K562 (cell line): ENCODE results near the gene CSAD. TPM values are rescaled to one million over a fixed set of nuclear protein-coding genes. Genes with fewer than 3 reads are reported as not detected.

ENCODE experiments used
- ATAC-seq: fragments of 200-7000 bp; cut with Tn5 transposase; 3 replicates; pipeline ENCODE4 v1.9.1; 2020; ENCODE audit warnings: moderate library complexity
- BruUV-seq: library from RNA; stranded (reverse); fragments of 400-500 nt; replicated peaks from 2 replicates; lab custom pipeline; 2021; lab: Mats Ljungman, UMichigan
- CTCF ChIA-PET: fragments of 300-600 bp; formaldehyde crosslinking; extraction: SDS; loops from one replicate; lab custom pipeline; 2021; ENCODE audit warnings: low intra/inter-chr PET ratio; lab: Yijun Ruan, JAX
- POLR2A ChIA-PET: fragments of 300-600, 350-650 bp; sonication (Branson Sonifier 250); formaldehyde crosslinking; extraction: SDS; loops from one replicate; lab custom pipeline; 2021; ENCODE audit warnings: antibody characterized with exemption, inconsistent platforms; lab: Yijun Ruan, JAX
- DNase-seq, 4 experiments: peaks; one replicate each; pipeline versions ENCODE4 v3.0.0 to v3.0.0-alpha.2; 2011 to 2018; ENCODE audit warnings: low spot score in 3 of 4, mixed read lengths in 3 of 4; ENCODE audit errors: extremely low read depth in 1 of 4
- FAIRE-seq: peaks from 2 replicates; lab custom pipeline; 2011; peaks lifted over from hg19 to GRCh38; lab: Jason Lieb, UNC
- H2AFZ ChIP-seq: 2 replicates; pipeline ENCODE4 v1.6.0; 2011; ENCODE audit warnings: low read depth, low read length, control low read depth, inconsistent platforms
- H3K27ac ChIP-seq: fragments of 200-600 bp; 3 replicates; pipeline ENCODE4 v1.8.0; 2011; ENCODE audit warnings: low read depth, mild to moderate bottlenecking, control low read depth, inconsistent platforms, low read length, moderate library complexity, mixed read lengths; ENCODE audit errors: extremely low read depth
- H3K27me3 ChIP-seq, 2 experiments: fragments of 300-600 bp in 1 of 2; 2 replicates in 1 of 2; 3 replicates in 1 of 2; pipeline versions ENCODE4 v1.6.0 to v1.8.0; 2011; ENCODE audit warnings: inconsistent platforms in 2 of 2, low read length in 2 of 2, mild to moderate bottlenecking in 1 of 2, mixed read lengths in 1 of 2, moderate library complexity in 1 of 2; ENCODE audit not compliant: control insufficient read depth in 2 of 2, insufficient read depth in 2 of 2
- H3K36me3 ChIP-seq: fragments of 300-600 bp; 3 replicates; pipeline ENCODE4 v1.8.0; 2011; ENCODE audit warnings: mild to moderate bottlenecking, low read length, inconsistent platforms; ENCODE audit not compliant: control insufficient read depth, insufficient read depth
- H3K4me1 ChIP-seq, 2 experiments: fragments of 200-600 bp in 1 of 2; replicated peaks in 1 of 2; 2 replicates in 1 of 2; 3 replicates in 1 of 2; pipeline versions ENCODE4 v1.5.1 to v1.8.0; 2011; ENCODE audit warnings: inconsistent platforms in 2 of 2, low read length in 2 of 2, mild to moderate bottlenecking in 1 of 2, mixed read lengths in 1 of 2, moderate library complexity in 1 of 2; ENCODE audit not compliant: control insufficient read depth in 2 of 2, insufficient read depth in 2 of 2
- H3K4me2 ChIP-seq: 2 replicates; pipeline ENCODE4 v1.6.1; 2011; ENCODE audit warnings: low read length, control low read depth, inconsistent platforms, mixed read lengths; ENCODE audit not compliant: insufficient read depth
- H3K4me3 ChIP-seq: fragments of 200-600 bp; sonication (generic), shearing (Covaris generic); 2 replicates; pipeline ENCODE4 v1.5.1; 2016; ENCODE audit warnings: control low read depth, inconsistent platforms
- H3K79me2 ChIP-seq: fragments of 200-600 bp; 3 replicates; pipeline ENCODE4 v1.8.0; 2011; ENCODE audit warnings: low read length, inconsistent platforms; ENCODE audit not compliant: control insufficient read depth, insufficient read depth
- H3K9ac ChIP-seq, 2 experiments: 2 replicates each; pipeline versions ENCODE4 v1.6.0 to v1.6.1; 2011; ENCODE audit warnings: low read depth in 2 of 2, low read length in 2 of 2, control low read depth in 1 of 2, inconsistent platforms in 1 of 2, mild to moderate bottlenecking in 1 of 2, mixed read lengths in 1 of 2; ENCODE audit not compliant: insufficient read depth in 1 of 2
- H3K9me1 ChIP-seq: one replicate; pipeline ENCODE4 v1.6.0; 2011; ENCODE audit warnings: inconsistent platforms, mild to moderate bottlenecking, low read length, moderate library complexity; ENCODE audit not compliant: control insufficient read depth, insufficient read depth
- H3K9me3 ChIP-seq: replicated peaks from 2 replicates; pipeline ENCODE4 v1.5.1; 2011; ENCODE audit warnings: low read depth, low read length, inconsistent platforms; ENCODE audit not compliant: control insufficient read depth, insufficient read depth
- H4K20me1 ChIP-seq: replicated peaks from 2 replicates; pipeline ENCODE4 v1.6.1; 2011; ENCODE audit warnings: low read length, inconsistent platforms, mixed read lengths; ENCODE audit not compliant: control insufficient read depth, insufficient read depth
- BCOR ChIP-seq: fragments of 450-650 bp; IDR thresholded peaks from 2 replicates; pipeline ENCODE4 v1.6.1; 2016
- CC2D1A ChIP-seq: fragments of 450-650 bp; IDR thresholded peaks from 2 replicates; pipeline ENCODE4 v1.6.1; 2017; ENCODE audit warnings: mild to moderate bottlenecking
- CREB5 ChIP-seq: fragments of 250-450 bp; sonication (Bioruptor Pico); IDR thresholded peaks from 2 replicates; pipeline ENCODE4 v1.5.0; 2020; ENCODE audit warnings: mild to moderate bottlenecking
- GMEB1 ChIP-seq: fragments of 250-450 bp; sonication (Bioruptor Pico); IDR thresholded peaks from 2 replicates; pipeline ENCODE4 v1.4.0; 2020; ENCODE audit warnings: mild to moderate bottlenecking
- MAFG ChIP-seq: fragments of 450-650 bp; conservative IDR thresholded peaks from 2 replicates; pipeline ENCODE4 v1.6.1; 2016; ENCODE audit warnings: missing genetic modification characterization, missing compliant biosample characterization
- NONO ChIP-seq, 2 experiments: fragments of 200-400 bp in 1 of 2; fragments of 450-650 bp in 1 of 2; formaldehyde crosslinking in 1 of 2; IDR thresholded peaks; 2 replicates each; pipeline ENCODE4 v1.6.1; 2017; ENCODE audit warnings: low read depth in 2 of 2, mild to moderate bottlenecking in 2 of 2, moderate library complexity in 2 of 2, low read length in 1 of 2
- POLR3A ChIP-seq: IDR thresholded peaks from 2 replicates; pipeline ENCODE4 v1.6.1; 2011; ENCODE audit warnings: borderline replicate concordance, mild to moderate bottlenecking, moderate library complexity; ENCODE audit not compliant: insufficient read length, insufficient read depth; ENCODE audit errors: extremely low read depth
- RB1 ChIP-seq: fragments of 450-650 bp; IDR thresholded peaks from 2 replicates; pipeline ENCODE4 v1.6.1; 2017; ENCODE audit warnings: low read depth, mild to moderate bottlenecking
- SNAPC5 ChIP-seq: fragments of 250-450 bp; sonication (Bioruptor Pico); IDR thresholded peaks from 2 replicates; pipeline ENCODE4 v1.8.0; 2021; ENCODE audit warnings: moderate library complexity, mild to moderate bottlenecking, inconsistent platforms
- TFE3 ChIP-seq: fragments of 450-650 bp; formaldehyde crosslinking; IDR thresholded peaks from 2 replicates; pipeline ENCODE4 v1.4.0; 2020; ENCODE audit warnings: mild to moderate bottlenecking, mixed read lengths
- THAP12 ChIP-seq: fragments of 250-450 bp; sonication (Bioruptor Pico); IDR thresholded peaks from 2 replicates; pipeline ENCODE4 v1.9.0; 2021; ENCODE audit warnings: mild to moderate bottlenecking, inconsistent platforms
- XRCC4 ChIP-seq: IDR thresholded peaks from one replicate; pipeline ENCODE4 v1.6.1; 2011; ENCODE audit not compliant: insufficient read depth, insufficient read length; ENCODE audit errors: extremely low read depth
- ZNF3 ChIP-seq: fragments of 250-450 bp; sonication (Bioruptor Pico); IDR thresholded peaks from 2 replicates; pipeline ENCODE4 v1.5.0; 2021; ENCODE audit warnings: mild to moderate bottlenecking, moderate library complexity
- WGBS: fragments of 100-300 bp; shearing (Covaris generic); methylation state at CpG from one replicate; pipeline ENCODE4 v1.1.6; 2016; ENCODE audit warnings: low coverage, mixed read lengths; ENCODE audit not compliant: insufficient coverage; ENCODE audit errors: missing lambda C conversion rate; 5-methylcytosine and 5-hydroxymethylcytosine counted together
- in situ Hi-C: fragments of 300-500 bp; cut with MboI; formaldehyde crosslinking; loops from 4 replicates; pipeline ENCODE4 v1.15.0; 2018; ENCODE audit warnings: inconsistent platforms, mixed read lengths
- intact Hi-C: fragments of 100-400 bp; cut with micrococcal nuclease; formaldehyde crosslinking; loops from 2 replicates; pipeline ENCODE4 v1.14.2; 2022
- polyA plus RNA-seq, 8 experiments: library from polyadenylated mRNA; depleted of rRNA in 4 of 8; stranded (reverse) in 5 of 8; unstranded in 3 of 8; fragments of >200 nt; fragmentation: Nextera tagmentation in 2 of 8; fragmentation: Illumina TruSeq in 1 of 8; extraction: Ambion mirVana in 2 of 8; extraction: Trizol in 1 of 8; gene quantifications; 2 replicates each; pipeline versions ENCODE4 v1.2.1 to v1.2.3, GENCODE V29; 2011 to 2014; ENCODE audit warnings: inconsistent platforms in 1 of 8, missing spikeins in 1 of 8
- total RNA-seq, 7 experiments: library from RNA; depleted of rRNA in 6 of 7; stranded (reverse); fragments of >200 nt in 6 of 7; fragmentation: Illumina TruSeq in 2 of 7; extraction: Trizol in 2 of 7; gene quantifications; 2 replicates each; pipeline versions ENCODE4 v1.2.1 to v1.2.3, GENCODE V29; 2011 to 2021; ENCODE audit warnings: low replicate concordance in 1 of 7

The CSAD gene
- total and polyA plus RNA-seq, 9 of the 15 experiments (the other 6 are each of a cell fraction or from before 2014, with no cell fraction given), result 1.8 to 19.6 (median 8.1) TPM

GRCh38 chr12:53220694-53221202 is 40.0 kb upstream of the CSAD start:
- H2AFZ ChIP-seq, result peak overlapping the region; percentile 94
- FAIRE-seq (peak; percentile 64), DNase-seq (peak; percentile 95 to 96 (median 96)), ATAC-seq (peak; percentile 86)
- H3K9me3 ChIP-seq, result no peaks in the 10 kb centered on the region
- H3K4me1 ChIP-seq, result peaks cover 50 to 79% of the 10 kb centered on the region in 2 experiments
- H3K4me3 ChIP-seq, result peak overlapping the region; percentile 64
- H3K27me3 ChIP-seq, result no peaks in the 10 kb centered on the region
- peak overlapping the region; percentile 99 for H3K27ac ChIP-seq
- ChIA-PET CTCF (no interaction called here), POLR2A (interaction anchor here (0.8 to 2.2 kb wide), 9 partner anchors 9 to 70 kb away, joined by 3 to 6 read pairs (median 4); partner anchors contain the start of genes CSAD, ESPL1 and ZNF740)
- no TSS peak for BruUV-seq
- intact Hi-C loops, result loop anchor here (1.0 to 2.0 kb wide), 3 partner anchors 31 to 48 kb away; partner anchors contain the start of genes CSAD, ESPL1 and ZNF740
- peak overlapping the region; percentile 89 to 93 for H3K9ac ChIP-seq
- H4K20me1 ChIP-seq, result no peaks in the 10 kb centered on the region
- peak overlapping the region; percentile 99 for H3K4me2 ChIP-seq
- in situ Hi-C loops, result no loop called here
- WGBS, result 0% methylated on average over 24 of the region's 42 CpGs
- H3K79me2 ChIP-seq, result peaks cover 24% of the 10 kb centered on the region
- H3K36me3 ChIP-seq, result no peaks in the 10 kb centered on the region
- no peaks in the 10 kb centered on the region for H3K9me1 ChIP-seq
- TF ChIP-seq TFE3 (CRISPR knock-in tag) (no peak), CC2D1A (no peak), CREB5 (CRISPR knock-in tag) (no peak), XRCC4 (no peak), POLR3A (no peak), NONO (IDR thresholded peaks at IDR 0.05; ENCODE audit: low read depth in 2 of 2, low read length in 1 of 2) (0 out of 4 replicates have a peak, but pooled peaks of 1 of the 2 experiments have one; percentile 38), SNAPC5 (no peak), THAP12 (CRISPR knock-in tag) (no peak), MAFG (tag) (no peak), ZNF3 (no peak), BCOR (0 out of 2 replicates have a peak, but pooled peaks have one; percentile 29), GMEB1 (no peak), RB1 (peak; percentile 36; the same call in 1 of the 2 replicates)
